NCI-H2171 treated with DMSO at 0.1 percent for 48 hours (cell line): ENCODE measurements around the gene HYAL1.
"Not testable (repeated sequence)": the region's sequence is repeated elsewhere in the genome, so short reads cannot be mapped to it uniquely, and the experiment has no call there.

Experiments used
- DNase-seq: peaks from one replicate; lab custom pipeline; 2025; lab: John Stamatoyannopoulos, UW

HYAL1 gene

GRCh38 chr3:50318615-50319014 is 15.2 kb upstream of the HYAL1 start:
- no peak for DNase-seq

DNA sequence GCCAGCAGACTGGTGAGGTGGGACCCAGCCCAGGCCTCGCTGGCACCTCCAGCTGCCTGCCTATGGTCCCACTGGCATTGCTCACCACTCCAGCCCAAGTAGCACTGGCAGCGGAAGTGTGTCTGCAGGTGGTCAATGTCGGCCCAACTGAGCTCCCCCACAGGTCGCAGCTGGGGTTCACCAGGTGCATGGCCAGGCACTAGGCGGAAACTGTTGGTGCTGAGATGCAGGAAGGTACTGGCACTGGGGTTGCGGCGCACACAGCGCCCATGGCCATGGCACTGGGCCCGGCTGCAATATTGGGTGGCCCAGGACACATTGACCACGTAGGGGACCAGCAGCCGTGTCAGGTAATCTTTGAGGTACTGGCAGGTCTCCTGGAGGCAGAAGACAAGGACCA is 14.8 kb upstream of the HYAL1 start:
- no peak for DNase-seq

GRCh38 chr3:50317300-50317699 is 13.9 kb upstream of the HYAL1 start:
- DNase-seq = no peak

DNA sequence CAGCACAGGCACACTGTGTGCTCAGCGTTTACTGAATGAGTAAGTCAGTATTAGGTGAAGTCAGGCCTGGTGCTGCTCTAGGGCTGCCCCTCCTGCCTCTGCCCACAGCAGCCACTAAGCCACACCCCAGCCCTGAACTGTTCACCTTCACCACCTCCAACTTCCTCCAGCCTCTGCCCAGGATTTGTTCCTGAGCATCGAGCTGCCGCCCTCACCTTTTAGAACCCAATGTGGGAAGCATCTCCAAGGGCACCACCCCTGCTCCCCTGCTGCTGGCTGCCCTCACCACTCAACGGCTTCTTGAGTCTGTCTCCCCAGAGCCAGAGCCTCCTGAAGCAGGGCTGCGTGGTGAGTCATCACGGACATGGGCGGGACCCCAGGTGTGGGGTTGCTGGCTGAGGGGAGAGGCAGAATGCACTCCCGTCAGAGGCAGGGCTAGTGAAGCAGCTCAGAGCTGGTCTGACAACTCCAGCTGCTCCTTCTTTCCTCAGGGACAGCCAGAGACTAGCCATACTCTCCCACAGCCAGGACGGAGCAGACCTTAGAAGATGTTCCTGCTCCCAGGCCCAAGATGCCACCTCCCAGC is 13.4 kb upstream of the HYAL1 start:
- DNase-seq = peak; percentile 51

GRCh38 chr3:50314816-50315215 is 11.4 kb upstream of the HYAL1 start:
- no peak for DNase-seq

DNA sequence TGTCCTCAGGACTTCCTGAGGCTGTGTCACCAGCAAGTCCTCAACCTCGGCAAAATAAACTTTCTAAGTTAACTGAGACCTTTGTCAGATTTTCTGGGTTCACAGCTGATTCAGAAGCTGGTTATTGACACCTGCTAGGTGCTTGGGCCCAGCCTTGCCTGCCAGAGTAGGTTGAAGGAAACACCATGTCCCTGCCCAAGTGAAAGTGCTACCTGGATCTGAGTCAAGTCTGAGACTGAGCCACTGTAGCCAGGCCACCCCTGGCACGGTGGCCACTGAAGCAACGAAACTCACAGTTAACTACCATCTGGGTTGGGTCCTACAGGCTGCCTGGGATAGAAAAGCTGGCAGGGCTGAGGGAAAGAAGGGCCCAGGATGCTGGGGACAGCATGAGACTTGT is 11.0 kb upstream of the HYAL1 start:
- DNase-seq = no peak

DNA sequence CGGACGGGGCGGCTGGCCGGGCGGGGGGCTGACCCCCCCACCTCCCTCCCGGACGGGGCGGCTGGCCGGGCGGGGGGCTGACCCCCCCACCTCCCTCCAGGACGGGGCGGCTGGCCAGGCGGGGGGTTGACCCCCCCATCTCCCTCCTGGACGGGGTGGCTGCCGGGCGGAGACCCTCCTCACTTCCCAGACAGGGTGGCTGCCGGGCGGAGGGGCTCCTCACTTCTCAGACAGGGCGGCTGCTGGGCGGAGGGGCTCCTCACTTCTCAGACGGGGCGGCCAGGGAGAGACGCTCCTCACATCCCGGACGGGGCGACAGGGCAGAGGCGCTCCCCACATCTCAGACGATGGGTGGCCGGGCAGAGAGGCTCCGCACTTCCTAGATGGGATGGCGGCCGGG is 8.7 kb upstream of the HYAL1 start:
- DNase-seq = not testable (repeated sequence)

DNA sequence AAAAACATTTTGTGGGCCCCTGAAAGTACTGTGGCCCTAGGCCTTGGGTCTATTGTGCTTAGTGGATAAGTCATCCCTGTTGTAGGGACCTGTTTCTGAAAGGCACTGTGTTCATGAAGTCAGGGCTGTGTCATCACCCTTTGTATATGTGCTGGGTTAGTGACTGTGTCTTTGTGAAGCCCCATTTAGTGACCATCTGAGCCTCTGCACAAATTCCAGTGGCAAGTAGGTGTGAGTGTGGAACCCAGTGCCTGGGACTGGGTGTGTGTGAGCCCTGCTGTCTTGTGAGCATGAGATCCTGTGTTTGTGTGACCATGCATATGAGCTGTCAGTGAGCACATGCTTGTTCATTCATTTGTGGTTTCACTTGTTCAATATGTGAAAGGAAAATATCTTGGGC is 1.2 kb upstream of the HYAL1 start:
- no peak for DNase-seq

DNA sequence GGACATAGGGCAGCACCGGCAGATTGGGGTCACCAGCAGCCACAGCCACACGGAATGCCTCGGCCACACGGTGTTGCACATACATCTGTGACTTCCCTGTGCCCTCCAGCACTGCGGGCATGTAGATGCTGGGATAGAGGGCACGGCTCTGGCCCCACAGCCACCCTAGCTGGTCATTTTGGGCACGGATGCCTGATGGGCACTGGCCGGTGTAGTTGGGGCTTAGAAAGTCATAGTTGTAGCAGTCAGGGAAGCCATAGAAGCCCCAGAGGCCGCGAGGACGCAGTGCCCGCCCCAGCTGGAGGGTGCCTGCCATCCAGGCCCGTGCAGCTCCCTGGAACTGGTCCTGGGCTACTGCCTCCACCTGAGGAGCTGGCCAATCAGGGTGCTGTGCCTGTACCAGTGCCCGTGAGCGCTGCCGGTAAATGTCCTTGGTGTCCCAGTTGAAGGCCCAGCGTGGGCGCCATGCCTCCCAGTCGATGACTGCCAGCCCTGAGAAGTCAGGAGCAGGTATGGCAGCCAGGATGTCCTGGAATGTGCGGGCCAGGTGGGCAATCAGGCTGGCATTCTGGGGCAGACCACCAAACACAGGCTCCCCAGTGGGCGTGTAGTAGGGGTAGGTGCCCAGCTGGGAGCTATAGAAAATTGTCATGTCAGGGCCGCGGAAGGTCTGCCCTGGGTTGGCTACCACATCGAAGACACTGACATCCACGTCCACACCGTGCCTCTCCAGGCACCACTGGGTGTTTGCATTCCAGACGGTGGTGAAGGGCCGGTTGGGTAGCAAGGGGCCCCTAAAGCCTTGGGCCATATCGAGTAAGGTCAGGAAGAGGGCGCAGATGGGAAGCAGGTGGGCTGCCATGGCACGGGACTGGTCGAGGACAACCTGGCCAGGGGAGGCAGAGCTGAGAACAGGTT is 1.0 kb downstream of the HYAL1 start:
- DNase-seq = no peak

GRCh38 chr3:50300681-50301254 is 2.6 kb downstream of the HYAL1 start:
- no peak for DNase-seq

DNA sequence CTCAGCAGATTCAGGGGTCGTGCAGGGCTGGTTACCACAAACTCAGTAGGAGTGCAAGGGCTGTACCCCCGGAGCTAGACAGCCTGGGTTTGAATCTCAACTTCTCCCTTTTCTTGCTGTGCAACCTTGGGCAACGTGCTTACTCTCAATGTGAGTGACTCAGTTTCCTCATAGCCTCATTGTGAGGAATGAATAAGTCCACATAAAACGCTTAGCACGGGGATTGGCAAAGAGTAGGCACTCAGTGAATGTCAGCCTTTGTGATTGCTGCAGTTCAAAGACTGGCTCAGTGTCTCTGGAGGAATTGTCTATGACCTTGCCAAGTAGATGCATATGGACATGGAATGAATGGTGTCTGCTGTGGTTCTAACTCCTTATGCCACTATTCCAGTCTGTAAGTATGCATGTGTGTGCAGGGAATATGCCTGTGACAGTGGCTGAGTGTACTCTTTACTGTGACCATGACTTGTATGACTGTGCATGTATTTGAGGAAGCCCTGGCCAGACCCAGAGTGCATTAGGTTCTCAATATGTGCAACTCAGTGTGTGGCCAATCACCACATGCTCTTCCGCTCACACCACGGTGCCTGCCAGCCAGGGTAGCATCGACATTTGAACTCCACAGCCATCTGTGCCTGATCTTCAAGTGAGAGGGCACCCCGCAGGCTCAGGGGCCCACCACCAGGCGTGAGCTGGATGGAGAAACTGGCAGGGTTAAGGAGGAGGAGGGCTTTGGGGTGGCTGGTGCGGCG is 3.3 kb downstream of the HYAL1 start:
- peak; percentile 13 for DNase-seq

GRCh38 chr3:50299638-50299928 is 3.8 kb downstream of the HYAL1 start:
- DNase-seq = no peak

- peak; percentile 93 for DNase-seq
Observed at GRCh38 chr3:50298836-50299637, 4.3 kb downstream of the HYAL1 start, which contains the start of the genes HYAL3 and NAA80. Gene HYAL3 (minus strand): TSS chr3:50299405. CDS start chr3:50295602, 3,803 bp downstream. Gene NAA80 (minus strand): TSS chr3:50299405. CDS start chr3:50297463, 1,942 bp downstream.

DNA sequence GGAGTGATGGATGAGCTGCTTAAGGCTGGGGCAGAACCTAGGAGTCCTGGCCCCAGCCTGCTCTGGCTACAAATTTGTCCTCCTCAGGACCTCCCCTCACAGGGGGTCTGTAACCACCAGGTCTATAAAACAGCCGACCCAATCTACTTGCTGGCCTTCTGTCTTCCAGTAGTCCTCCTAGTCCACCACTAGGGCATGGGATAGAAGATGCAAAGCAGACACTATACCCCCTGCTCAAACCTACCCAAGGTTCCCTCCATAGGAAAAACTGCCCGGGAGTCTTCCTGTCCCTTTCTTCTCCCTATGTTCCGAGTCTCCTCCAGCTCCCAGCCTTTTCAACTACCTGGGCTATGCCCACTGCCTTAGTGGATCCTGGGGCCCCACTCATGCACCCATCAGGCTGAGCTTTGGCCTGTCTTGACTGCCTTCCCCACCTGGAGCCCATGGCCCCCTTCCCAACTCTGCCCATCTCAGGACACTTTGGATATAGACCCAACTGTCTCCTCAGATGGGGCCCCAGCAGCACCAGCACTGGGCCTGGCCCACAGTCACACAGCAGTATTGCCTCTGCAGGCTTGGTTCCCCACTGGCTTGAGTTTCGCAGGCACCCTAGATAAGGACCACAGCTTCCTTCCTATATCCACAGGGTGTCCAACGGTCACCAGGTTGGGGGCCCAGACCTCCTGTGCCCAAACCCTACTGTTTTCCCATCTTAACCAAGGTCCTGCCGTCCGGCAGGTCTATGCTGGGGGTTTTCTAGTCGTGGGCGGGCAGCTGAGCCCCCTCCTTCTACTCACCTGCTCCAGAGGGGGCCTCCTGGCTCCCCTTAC is 5.3 kb downstream of the HYAL1 start:
- DNase-seq = no peak

- no peak for DNase-seq
Observed at GRCh38 chr3:50297384-50297775, 6.0 kb downstream of the HYAL1 start.

DNA sequence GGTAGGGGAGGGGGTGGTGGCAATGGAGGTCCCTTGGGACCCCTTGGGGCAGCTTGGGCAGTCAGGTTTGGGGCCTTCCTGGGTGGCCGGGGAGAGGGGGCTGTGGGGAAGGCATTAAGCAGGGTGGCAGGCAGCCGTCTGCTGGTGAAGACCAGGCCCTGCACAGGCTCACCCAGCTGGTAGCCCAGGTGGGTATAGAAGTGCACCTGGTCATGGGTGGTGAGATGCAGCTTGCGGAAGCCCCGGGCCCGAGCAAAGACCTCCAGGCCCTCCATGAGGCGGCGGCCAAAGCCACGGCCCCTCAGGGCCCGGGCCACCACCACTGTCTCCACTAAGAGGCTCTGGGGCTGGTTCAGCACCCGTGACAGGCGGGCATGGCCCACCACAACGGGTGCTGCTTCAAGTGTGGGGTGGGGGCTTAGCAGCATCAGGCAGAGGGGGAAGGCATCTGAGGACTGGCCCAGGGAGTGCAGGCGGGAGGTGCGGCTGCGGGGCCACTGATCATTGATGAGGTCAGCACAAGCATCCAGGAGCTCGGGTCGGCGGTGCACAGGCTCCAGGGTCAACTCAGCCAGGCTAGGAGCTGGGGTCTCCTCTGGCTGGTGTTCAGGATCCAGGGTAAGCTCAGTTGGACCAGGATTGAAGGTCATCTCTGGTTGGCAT is 6.5 kb downstream of the HYAL1 start:
- no peak for DNase-seq

GRCh38 chr3:50295553-50296431 is 7.6 kb downstream of the HYAL1 start:
- no peak for DNase-seq

- no peak for DNase-seq
Observed at GRCh38 chr3:50294492-50295403, 8.6 kb downstream of the HYAL1 start.
